Astrocyte (in vitro differentiated cells and primary cell): ENCODE data around the gene BAG5. TPM values are rescaled to one million over a fixed set of nuclear protein-coding genes. Genes with fewer than 3 reads are reported as not detected.

Experiments used
- DNase-seq: peaks from one replicate; pipeline ENCODE4 v3.0.0-alpha.2; 2010; ENCODE audit warnings: low read depth
- FAIRE-seq: peaks from 2 replicates; lab custom pipeline; 2011; peaks lifted over from hg19 to GRCh38; lab: Jason Lieb, UNC
- H2AFZ ChIP-seq: 2 replicates; pipeline ENCODE4 v1.6.0; 2012; ENCODE audit warnings: low read depth, low read length, inconsistent platforms
- H3K27ac ChIP-seq: 2 replicates; pipeline ENCODE4 v1.5.1; 2011; ENCODE audit warnings: low read depth, low read length, inconsistent platforms
- H3K27me3 ChIP-seq: 2 replicates; pipeline ENCODE4 v1.6.0; 2011; ENCODE audit warnings: low read length, inconsistent platforms; ENCODE audit not compliant: insufficient read depth
- H3K36me3 ChIP-seq: 2 replicates; pipeline ENCODE4 v1.5.1; 2011; ENCODE audit warnings: low read length, inconsistent platforms; ENCODE audit not compliant: insufficient read depth
- H3K4me1 ChIP-seq: 2 replicates; pipeline ENCODE4 v1.5.1; 2011; ENCODE audit warnings: low read length, inconsistent platforms; ENCODE audit not compliant: insufficient read depth
- H3K4me2 ChIP-seq: 2 replicates; pipeline ENCODE4 v1.6.0; 2012; ENCODE audit warnings: low read length, inconsistent platforms
- H3K4me3 ChIP-seq: 2 replicates; pipeline ENCODE4 v1.5.1; 2011; ENCODE audit warnings: low read depth, mild to moderate bottlenecking, low read length, inconsistent platforms; ENCODE audit not compliant: insufficient read depth
- H3K79me2 ChIP-seq: 2 replicates; pipeline ENCODE4 v1.6.0; 2012; ENCODE audit warnings: mild to moderate bottlenecking, low read length, inconsistent platforms; ENCODE audit not compliant: insufficient read depth
- H3K9ac ChIP-seq: 2 replicates; pipeline ENCODE4 v1.6.0; 2012; ENCODE audit warnings: mild to moderate bottlenecking, low read length, inconsistent platforms
- H3K9me3 ChIP-seq: 2 replicates; pipeline ENCODE4 v1.5.1; 2012; ENCODE audit warnings: low read depth, mild to moderate bottlenecking, low read length, inconsistent platforms; ENCODE audit not compliant: insufficient read depth
- H4K20me1 ChIP-seq: 2 replicates; pipeline ENCODE4 v1.6.0; 2012; ENCODE audit warnings: low read length, inconsistent platforms; ENCODE audit not compliant: insufficient read depth
- H3K27ac Mint-ChIP-seq: one replicate; pipeline ENCODE4 v1.8.0; 2021; ENCODE audit warnings: mild to moderate bottlenecking, mixed read lengths; ENCODE audit not compliant: unreplicated experiment
- H3K27me3 Mint-ChIP-seq: one replicate; pipeline ENCODE4 v1.8.0; 2021; ENCODE audit warnings: low read depth, mixed read lengths; ENCODE audit not compliant: unreplicated experiment
- H3K36me3 Mint-ChIP-seq: one replicate; pipeline ENCODE4 v1.8.0; 2021; ENCODE audit warnings: low read depth, mixed read lengths; ENCODE audit not compliant: unreplicated experiment
- H3K4me1 Mint-ChIP-seq: one replicate; pipeline ENCODE4 v1.8.0; 2021; ENCODE audit warnings: low read depth, mixed read lengths; ENCODE audit not compliant: unreplicated experiment
- H3K4me3 Mint-ChIP-seq: one replicate; pipeline ENCODE4 v1.8.0; 2021; ENCODE audit warnings: mild to moderate bottlenecking, moderate library complexity, mixed read lengths; ENCODE audit not compliant: unreplicated experiment
- H3K9me3 Mint-ChIP-seq: one replicate; pipeline ENCODE4 v1.8.0; 2021; ENCODE audit warnings: mild to moderate bottlenecking, mixed read lengths; ENCODE audit not compliant: unreplicated experiment
- CTCF ChIP-seq: IDR thresholded peaks from 2 replicates; pipeline ENCODE4 v1.5.1; 2011; ENCODE audit warnings: low read depth, mild to moderate bottlenecking, inconsistent platforms, low read length, moderate library complexity; ENCODE audit not compliant: insufficient read depth
- EZH2 ChIP-seq: IDR thresholded peaks from 2 replicates; pipeline ENCODE4 v1.6.1; 2012; ENCODE audit warnings: mild to moderate bottlenecking, low read length, inconsistent platforms; ENCODE audit not compliant: insufficient read depth
- total RNA-seq: library from RNA; stranded (reverse); gene quantifications from 2 replicates; pipeline ENCODE4 v1.2.1, GENCODE V29; 2021

BAG5 gene
- total RNA-seq, 1 donor from 2014 or later = 35.2 TPM

- Mint-ChIP-seq H3K27ac (no peak overlapping the region), H3K4me3 (no peak overlapping the region), H3K4me1 (peaks cover 7% of the 10 kb centered on the region), H3K9me3 (no peaks in the 10 kb centered on the region), H3K27me3 (no peaks in the 10 kb centered on the region), H3K36me3 (peaks cover 2% of the 10 kb centered on the region)
- no peak for DNase-seq
- Histone ChIP-seq H3K36me3 (no peaks in the 10 kb centered on the region), H3K9ac (peak overlapping the region; percentile 23), H3K4me1 (peaks cover 24% of the 10 kb centered on the region), H2AFZ (no peak overlapping the region), H3K9me3 (no peaks in the 10 kb centered on the region), H3K27me3 (no peaks in the 10 kb centered on the region), H3K27ac (no peak overlapping the region), H4K20me1 (peaks cover 21% of the 10 kb centered on the region), H3K4me3 (no peak overlapping the region), H3K79me2 (peaks cover 4% of the 10 kb centered on the region), H3K4me2 (no peak overlapping the region)
- TF ChIP-seq EZH2 = no peak
- TF ChIP-seq CTCF = no peak
- FAIRE-seq = no peak
Measured at GRCh38 chr14:103537175-103537990, 25.1 kb downstream of the BAG5 start.

GRCh38 chr14:103536693-103537092, 25.8 kb downstream of the BAG5 start:
- Histone ChIP-seq H3K27ac (no peak overlapping the region), H2AFZ (no peak overlapping the region), H3K9me3 (no peaks in the 10 kb centered on the region), H4K20me1 (peaks cover 26% of the 10 kb centered on the region), H3K79me2 (peaks cover 11% of the 10 kb centered on the region), H3K4me2 (no peak overlapping the region), H3K4me1 (peaks cover 18% of the 10 kb centered on the region), H3K4me3 (no peak overlapping the region), H3K27me3 (no peaks in the 10 kb centered on the region), H3K9ac (no peak overlapping the region), H3K36me3 (no peaks in the 10 kb centered on the region)
- Mint-ChIP-seq H3K27me3 (no peaks in the 10 kb centered on the region), H3K4me3 (no peak overlapping the region), H3K27ac (no peak overlapping the region), H3K36me3 (peaks cover 2% of the 10 kb centered on the region), H3K9me3 (no peaks in the 10 kb centered on the region), H3K4me1 (peaks cover 8% of the 10 kb centered on the region)
- FAIRE-seq = no peak
- DNase-seq = no peak
- no peak for TF ChIP-seq CTCF
- no peak for TF ChIP-seq EZH2

DNA sequence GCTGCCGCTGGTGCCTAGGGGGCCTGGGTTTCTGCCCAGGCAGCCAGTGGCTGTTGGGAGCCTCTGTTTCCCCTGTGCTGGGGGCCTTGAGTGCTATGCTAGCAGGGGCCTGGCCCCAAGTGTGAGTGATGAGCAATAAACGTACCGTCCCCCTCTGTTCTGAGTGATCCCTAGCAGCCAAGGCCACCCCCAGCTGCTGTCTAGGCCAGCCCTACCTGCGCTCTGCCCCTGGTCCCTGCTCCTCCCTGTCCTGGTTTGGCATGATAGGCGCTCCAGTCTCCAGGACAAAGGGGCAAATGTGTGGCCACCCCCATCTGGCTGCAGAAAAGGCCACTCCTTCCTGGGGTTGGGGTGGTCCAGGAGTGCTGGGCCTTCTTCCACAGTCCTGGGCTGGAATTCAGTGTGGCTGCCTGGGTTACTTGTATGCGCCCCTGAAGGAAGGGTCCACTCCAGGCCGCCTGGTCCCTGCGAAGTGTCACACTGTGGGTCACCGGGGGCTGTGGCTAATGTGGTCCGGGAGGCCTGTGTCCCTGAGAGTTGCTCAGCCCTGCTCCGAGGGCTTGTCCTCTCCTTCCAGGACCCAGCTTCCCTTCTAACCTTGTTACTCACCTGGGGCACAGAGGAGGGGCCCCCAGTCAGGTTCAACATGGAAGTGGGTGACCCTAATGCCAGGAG, 26.4 kb downstream of the BAG5 start:
- Mint-ChIP-seq H3K27me3 (no peaks in the 10 kb centered on the region), H3K4me3 (no peak overlapping the region), H3K36me3 (peaks cover 2% of the 10 kb centered on the region), H3K27ac (no peak overlapping the region), H3K4me1 (peaks cover 10% of the 10 kb centered on the region), H3K9me3 (no peaks in the 10 kb centered on the region)
- H3K4me1 ChIP-seq = peaks cover 12% of the 10 kb centered on the region
- H3K27me3 ChIP-seq = no peaks in the 10 kb centered on the region
- H3K36me3 ChIP-seq = no peaks in the 10 kb centered on the region
- H2AFZ ChIP-seq = no peak overlapping the region
- H4K20me1 ChIP-seq = peaks cover 32% of the 10 kb centered on the region
- H3K27ac ChIP-seq = no peak overlapping the region
- DNase-seq (no peak), FAIRE-seq (no peak)
- H3K4me3 ChIP-seq = no peak overlapping the region
- no peak overlapping the region for H3K4me2 ChIP-seq
- peaks cover 17% of the 10 kb centered on the region for H3K79me2 ChIP-seq
- no peaks in the 10 kb centered on the region for H3K9me3 ChIP-seq
- TF ChIP-seq EZH2 (no peak), CTCF (no peak)
- no peak overlapping the region for H3K9ac ChIP-seq
